A549 (cell line): Measurements from ENCODE around the gene CDIP1. TPM values are rescaled to one million over a fixed set of nuclear protein-coding genes. Genes with fewer than 3 reads are reported as not detected.

Experiments used
- ATAC-seq, 2 experiments: fragments of 200-7000 bp in 1 of 2; fragments of >200 bp in 1 of 2; cut with Nextera tagmentation in 1 of 2; cut with Tn5 transposase in 1 of 2; 3 replicates each; pipeline versions ENCODE4 v1.8.0 to v1.9.1; 2018 to 2020; ENCODE audit warnings: mild to moderate bottlenecking in 1 of 2, moderate library complexity in 1 of 2
- CTCF ChIA-PET: fragments of 300-600 bp; sonication (Branson Sonifier 250); formaldehyde crosslinking; extraction: SDS; loops from one replicate; lab custom pipeline; 2021; ENCODE audit warnings: antibody characterized with exemption, inconsistent platforms; lab: Yijun Ruan, JAX
- POLR2A ChIA-PET: fragments of 350-600 bp; formaldehyde crosslinking; extraction: SDS; loops from one replicate; lab custom pipeline; 2021; ENCODE audit warnings: antibody characterized with exemption, inconsistent platforms; lab: Yijun Ruan, JAX
- DNase-seq, 2 experiments: peaks; one replicate each; pipeline versions ENCODE4 v3.0.0 to v3.0.0-alpha.2; 2011 to 2016; ENCODE audit warnings: low read depth in 1 of 2, low spot score in 1 of 2
- FAIRE-seq: peaks from 2 replicates; lab custom pipeline; 2011; peaks lifted over from hg19 to GRCh38; lab: Jason Lieb, UNC
- H3K27ac ChIP-seq, 2 experiments: fragments of >200 bp; sonication (Bioruptor Twin); formaldehyde crosslinking; 3 replicates each; pipeline ENCODE4 v1.5.1; 2016 to 2017
- H3K4me1 ChIP-seq: fragments of >200 bp; sonication (Bioruptor Twin); formaldehyde crosslinking; 3 replicates; pipeline ENCODE4 v1.6.1; 2016
- H3K4me2 ChIP-seq: fragments of >200 bp; sonication (Bioruptor Twin); formaldehyde crosslinking; 3 replicates; pipeline ENCODE4 v1.6.1; 2016
- H3K4me3 ChIP-seq: fragments of >200 bp; sonication (Bioruptor Twin); formaldehyde crosslinking; 3 replicates; pipeline ENCODE4 v1.5.1; 2016
- H3K9me3 ChIP-seq: fragments of >200 bp; sonication (Bioruptor Twin); formaldehyde crosslinking; 3 replicates; pipeline ENCODE4 v1.6.1; 2016
- BCL3 ChIP-seq: fragments of >200 bp; sonication (Bioruptor Twin); formaldehyde crosslinking; IDR thresholded peaks from 3 replicates; pipeline ENCODE4 v1.6.1; 2016
- CHD4 ChIP-seq: fragments of 200-600 bp; sonication (generic); IDR thresholded peaks from 2 replicates; pipeline ENCODE4 v1.6.1; 2016; ENCODE audit warnings: antibody characterized with exemption, mild to moderate bottlenecking, borderline replicate concordance
- ELK1 ChIP-seq: fragments of 150-350 bp; IDR thresholded peaks from 2 replicates; pipeline ENCODE4 v1.6.1; 2014; ENCODE audit warnings: low read depth, mild to moderate bottlenecking, low read length
- FOXS1 ChIP-seq: fragments of 250-450 bp; sonication (Bioruptor Pico); IDR thresholded peaks from 2 replicates; pipeline ENCODE4 v1.5.0; 2020; ENCODE audit warnings: mild to moderate bottlenecking, moderate library complexity
- GATA3 ChIP-seq: IDR thresholded peaks from 2 replicates; pipeline ENCODE4 v1.6.1; 2012; ENCODE audit warnings: borderline replicate concordance
- HOXB13 ChIP-seq: fragments of 250-450 bp; sonication (Bioruptor Pico); IDR thresholded peaks from 2 replicates; pipeline ENCODE4 v1.5.0; 2020; ENCODE audit warnings: low read depth, mild to moderate bottlenecking, moderate library complexity
- JUN ChIP-seq, 2 experiments: fragments of >200 bp; sonication (Bioruptor Twin); formaldehyde crosslinking; IDR thresholded peaks; 2 replicates in 1 of 2; 3 replicates in 1 of 2; pipeline ENCODE4 v1.6.1; 2016 to 2017
- MAFK ChIP-seq: fragments of 450-650 bp; IDR thresholded peaks from 2 replicates; pipeline ENCODE4 v1.6.1; 2014; ENCODE audit not compliant: partially characterized antibody
- NFE2L2 ChIP-seq: fragments of 150-350 bp; conservative IDR thresholded peaks from 2 replicates; pipeline ENCODE4 v1.6.1; 2014; ENCODE audit warnings: low read length
- NPAS2 ChIP-seq: fragments of 250-450 bp; sonication (Bioruptor Pico); IDR thresholded peaks from 2 replicates; pipeline ENCODE4 v1.8.0; 2022; ENCODE audit warnings: mild to moderate bottlenecking, moderate library complexity, borderline replicate concordance
- RFX5 ChIP-seq: fragments of 450-650 bp; IDR thresholded peaks from 2 replicates; pipeline ENCODE4 v1.7.1; 2014; ENCODE audit warnings: antibody characterized with exemption, mild to moderate bottlenecking, moderate library complexity
- ZNF302 ChIP-seq: fragments of 250-450 bp; sonication (Bioruptor Pico); IDR thresholded peaks from 2 replicates; pipeline ENCODE4 v1.9.0; 2021; ENCODE audit warnings: inconsistent platforms, mild to moderate bottlenecking, moderate library complexity
- ZSCAN20 ChIP-seq: fragments of 250-450 bp; sonication (Bioruptor Pico); IDR thresholded peaks from 2 replicates; pipeline ENCODE4 v1.8.0; 2022; ENCODE audit warnings: mild to moderate bottlenecking, moderate library complexity
- WGBS: methylation state at CpG from one replicate; pipeline ENCODE4 v1.1.6; 2017; ENCODE audit errors: missing lambda C conversion rate; 5-methylcytosine and 5-hydroxymethylcytosine counted together
- polyA plus RNA-seq, 4 experiments: library from polyadenylated mRNA; depleted of rRNA in 3 of 4; stranded (reverse); fragments of >200 nt; fragmentation: RNase III in 1 of 4; extraction: RNeasy Plus Mini Kit Qiagen cat#74134 plus additional on column Dnase treatment in 1 of 4; gene quantifications; 2 replicates in 3 of 4; 3 replicates in 1 of 4; pipeline ENCODE4 v1.2.3, GENCODE V29; 2011 to 2017

The CDIP1 gene
- polyA plus RNA-seq, 2 of the 4 experiments (the other 2 are of a cell fraction): 3.7 to 8.4 TPM

GRCh38 chr16:4487955-4488498 is 50.5 kb downstream of the CDIP1 start:
- Histone ChIP-seq H3K4me3 (no peak overlapping the region), H3K4me1 (peaks cover 18% of the 10 kb centered on the region; the same call in 2 of the 3 replicates), H3K4me2 (no peak overlapping the region; the same call in 2 of the 3 replicates), H3K27ac (no peak overlapping the region), H3K9me3 (no peaks in the 10 kb centered on the region)
- 66% methylated on average over 5 of the region's 5 CpGs for WGBS
- DNase-seq (no peak), FAIRE-seq (no peak), ATAC-seq (peak in 1 of 2 experiments; percentile 51; a peak in 2 of 6 replicates)
- ChIA-PET POLR2A (interaction anchor here (0.6 kb wide), 2 partner anchors 24 to 61 kb away, joined by 3 to 5 read pairs; no protein-coding TSS in a partner anchor), CTCF (interaction anchor here (0.7 to 4.5 kb wide), 4 partner anchors 9 to 22 kb away, joined by 3 to 19 read pairs (median 4); no protein-coding TSS in a partner anchor)
- TF ChIP-seq NPAS2 (no peak), HOXB13 (CRISPR knock-in tag) (no peak), NFE2L2 (no peak), FOXS1 (CRISPR knock-in tag) (no peak), ZNF302 (no peak), GATA3 (no peak), BCL3 (no peak), RFX5 (no peak)

- POLR2A ChIA-PET: no interaction called here
- DNase-seq: no peak
- Histone ChIP-seq H3K9me3 (no peaks in the 10 kb centered on the region), H3K4me1 (peaks cover 18% of the 10 kb centered on the region; the same call in 2 of the 3 replicates), H3K4me3 (no peak overlapping the region), H3K4me2 (no peak overlapping the region), H3K27ac (peak overlapping the region in 1 of 2 experiments; percentile 7; a peak in 1 of 6 replicates)
- CTCF ChIA-PET: interaction anchor here (0.8 to 4.5 kb wide), 6 partner anchors 10 to 100 kb away, joined by 3 to 19 read pairs (median 3); partner anchors contain the start of gene HMOX2
- no peak for ATAC-seq
- FAIRE-seq: no peak
- no peak for TF ChIP-seq ZSCAN20 (CRISPR knock-in tag)
- no peak for TF ChIP-seq CHD4
- no peak for TF ChIP-seq JUN (IDR thresholded peaks at IDR 0.05)
- WGBS: 97% methylated on average over 3 of the region's 3 CpGs
These were observed 52.3 kb downstream of the CDIP1 start for GRCh38 chr16:4486126-4486893.

- Histone ChIP-seq H3K4me2 (no peak overlapping the region), H3K4me1 (peaks cover 12% of the 10 kb centered on the region; the same call in 2 of the 3 replicates), H3K9me3 (no peaks in the 10 kb centered on the region), H3K4me3 (no peak overlapping the region), H3K27ac (no peak overlapping the region)
- CTCF ChIA-PET: interaction anchor here (1.3 kb wide), 1 partner anchor 104 kb away, joined by 3 read pairs; no protein-coding TSS in a partner anchor
- FAIRE-seq: no peak
- no peak for DNase-seq
- 94% methylated on average over 1 of the region's 1 CpG for WGBS
- POLR2A ChIA-PET: interaction anchor here (0.6 kb wide), 1 partner anchor 182 kb away, joined by 3 read pairs; no protein-coding TSS in a partner anchor
- ATAC-seq: no peak
- TF ChIP-seq BCL3 (no peak), MAFK (peak; percentile 92)
These were observed 56.6 kb downstream of the CDIP1 start for GRCh38 chr16:4481963-4482362.

- ATAC-seq (no peak), DNase-seq (no peak), FAIRE-seq (no peak)
- Histone ChIP-seq H3K27ac (no peak overlapping the region), H3K9me3 (no peaks in the 10 kb centered on the region), H3K4me2 (no peak overlapping the region), H3K4me1 (peaks cover 12% of the 10 kb centered on the region; the same call in 2 of the 3 replicates), H3K4me3 (no peak overlapping the region)
- POLR2A ChIA-PET: no interaction called here
- 72% methylated on average over 2 of the region's 2 CpGs for WGBS
- CTCF ChIA-PET: interaction anchor here (1.2 to 1.3 kb wide), 2 partner anchors 104 to 475 kb away, joined by 3 read pairs; no protein-coding TSS in a partner anchor
- TF ChIP-seq ZSCAN20 (CRISPR knock-in tag) (no peak), ELK1 (no peak)
These were observed 57.0 kb downstream of the CDIP1 start for GRCh38 chr16:4481526-4481925.
